ENCODE results near the gene ABCC5.
A peak's percentile ranks its signal among the peaks of the same experiment; 100 is the strongest.

ABCC5 gene

DNA sequence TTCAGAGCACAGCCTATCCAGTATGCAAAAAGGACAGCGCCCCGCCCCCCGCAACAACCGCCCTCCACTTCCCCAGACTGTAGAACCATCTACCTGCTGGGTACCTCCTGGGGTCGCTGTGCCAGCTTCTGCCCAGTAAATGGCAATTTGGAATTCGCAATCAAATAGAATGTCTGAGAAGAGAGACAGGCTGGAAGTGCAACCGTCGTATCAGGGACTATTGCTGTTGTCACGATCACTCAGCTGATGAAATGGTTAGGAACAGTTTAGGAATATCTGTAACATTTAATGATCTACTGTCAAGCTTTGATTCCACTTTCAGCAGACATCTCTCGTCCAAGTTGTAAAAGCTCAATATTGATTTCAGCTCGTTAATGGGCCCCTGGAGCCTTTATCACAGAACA, 119.7 kb downstream of the ABCC5 start:
- no peak overlapping the region for H3K9ac ChIP-seq (ENCODE audit: low read depth, low read length, poor library complexity, severe bottlenecking)
- H3K9me2 ChIP-seq (replicated peaks; ENCODE audit: low read depth, low read length), result no peaks in the 10 kb centered on the region
- H3K27me3 ChIP-seq (ENCODE audit: insufficient read depth, low read length, poor library complexity, severe bottlenecking), result no peaks in the 10 kb centered on the region
- H2AFZ ChIP-seq (ENCODE audit: low read length), result no peak overlapping the region
- H3F3A ChIP-seq (ENCODE audit: low read depth), result no peaks in the 10 kb centered on the region
- H4K20me1 ChIP-seq (ENCODE audit: insufficient read depth, low read length, poor library complexity, severe bottlenecking), result no peaks in the 10 kb centered on the region
- H3K4me1 ChIP-seq (ENCODE audit: insufficient read depth, low read length, poor library complexity, severe bottlenecking), result no peaks in the 10 kb centered on the region
- no peaks in the 10 kb centered on the region for H3K79me2 ChIP-seq (ENCODE audit: insufficient read depth, low read length)
- no peak overlapping the region for H3K4me3 ChIP-seq (ENCODE audit: low read length, poor library complexity, severe bottlenecking)
- H3K4me2 ChIP-seq (ENCODE audit: low read depth, low read length, poor library complexity, severe bottlenecking), result no peak overlapping the region
- H3K36me3 ChIP-seq (ENCODE audit: insufficient read depth, low read length), result no peaks in the 10 kb centered on the region
- TF ChIP-seq, protein P1, sequence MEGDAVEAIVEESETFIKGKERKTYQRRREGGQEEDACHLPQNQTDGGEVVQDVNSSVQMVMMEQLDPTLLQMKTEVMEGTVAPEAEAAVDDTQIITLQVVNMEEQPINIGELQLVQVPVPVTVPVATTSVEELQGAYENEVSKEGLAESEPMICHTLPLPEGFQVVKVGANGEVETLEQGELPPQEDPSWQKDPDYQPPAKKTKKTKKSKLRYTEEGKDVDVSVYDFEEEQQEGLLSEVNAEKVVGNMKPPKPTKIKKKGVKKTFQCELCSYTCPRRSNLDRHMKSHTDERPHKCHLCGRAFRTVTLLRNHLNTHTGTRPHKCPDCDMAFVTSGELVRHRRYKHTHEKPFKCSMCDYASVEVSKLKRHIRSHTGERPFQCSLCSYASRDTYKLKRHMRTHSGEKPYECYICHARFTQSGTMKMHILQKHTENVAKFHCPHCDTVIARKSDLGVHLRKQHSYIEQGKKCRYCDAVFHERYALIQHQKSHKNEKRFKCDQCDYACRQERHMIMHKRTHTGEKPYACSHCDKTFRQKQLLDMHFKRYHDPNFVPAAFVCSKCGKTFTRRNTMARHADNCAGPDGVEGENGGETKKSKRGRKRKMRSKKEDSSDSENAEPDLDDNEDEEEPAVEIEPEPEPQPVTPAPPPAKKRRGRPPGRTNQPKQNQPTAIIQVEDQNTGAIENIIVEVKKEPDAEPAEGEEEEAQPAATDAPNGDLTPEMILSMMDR (conservative IDR thresholded peaks at IDR 0.05; ENCODE audit: low read length), result peak; percentile 29; the same call in 1 of the 2 replicates
- no peak for TF ChIP-seq EZH2phosphoT487 (IDR thresholded peaks at IDR 0.05; ENCODE audit: borderline replicate concordance)
- no peaks in the 10 kb centered on the region for H3K9me3 ChIP-seq (ENCODE audit: insufficient read depth, low read depth, low read length)

DNA sequence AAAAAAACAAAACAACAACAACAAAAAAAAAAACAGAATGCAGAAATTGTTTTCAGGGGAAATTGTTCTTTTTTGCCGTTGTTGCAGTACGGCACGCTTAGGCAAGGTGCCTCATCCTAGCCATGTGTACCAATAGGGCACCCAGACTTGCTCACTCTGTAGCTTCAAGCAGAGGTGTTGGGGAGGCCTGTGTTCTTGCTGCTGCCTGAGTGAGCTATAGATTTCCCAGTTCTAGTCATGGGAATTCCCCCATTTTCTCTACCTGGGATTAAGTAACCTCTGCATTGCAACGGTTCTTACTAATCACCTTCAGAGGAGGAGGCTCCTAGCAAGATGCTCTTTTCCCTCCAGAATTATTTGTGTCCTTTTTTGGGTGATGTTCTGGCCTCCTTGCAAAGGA, 120.1 kb downstream of the ABCC5 start:
- no peak overlapping the region for H3K4me2 ChIP-seq (ENCODE audit: low read depth, low read length, poor library complexity, severe bottlenecking)
- H2AFZ ChIP-seq (ENCODE audit: low read length), result no peak overlapping the region

DNA sequence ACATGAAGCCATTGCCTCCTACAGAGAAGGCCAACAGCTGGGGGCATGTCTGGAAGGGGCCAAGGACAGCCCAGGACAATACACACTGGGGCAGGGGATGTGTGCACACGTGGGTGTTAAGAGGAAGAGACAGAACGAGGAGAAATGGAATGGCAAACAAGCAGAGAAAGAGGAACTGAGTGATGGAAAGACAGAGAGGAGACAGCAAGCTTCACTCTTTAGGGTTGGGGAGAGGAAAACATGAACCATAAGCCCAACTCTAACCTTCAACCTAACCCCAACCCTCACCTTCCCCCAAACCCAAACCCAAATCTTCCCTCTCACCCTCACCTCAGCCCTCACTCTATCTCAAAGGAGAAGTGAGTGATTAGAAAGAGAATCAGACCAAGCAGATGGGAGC, 121.1 kb downstream of the ABCC5 start:
- TF ChIP-seq, protein P1 (conservative IDR thresholded peaks at IDR 0.05; ENCODE audit: low read length), result no peak
- TF ChIP-seq EZH2phosphoT487 (IDR thresholded peaks at IDR 0.05; ENCODE audit: borderline replicate concordance), result no peak
- Histone ChIP-seq H3K36me3 (ENCODE audit: insufficient read depth, low read length) (no peaks in the 10 kb centered on the region), H3K27me3 (ENCODE audit: insufficient read depth, low read length, poor library complexity, severe bottlenecking) (no peaks in the 10 kb centered on the region), H3K4me3 (ENCODE audit: low read length, poor library complexity, severe bottlenecking) (no peak overlapping the region), H3K9me2 (replicated peaks; ENCODE audit: low read depth, low read length) (no peaks in the 10 kb centered on the region), H3K9ac (ENCODE audit: low read depth, low read length, poor library complexity, severe bottlenecking) (no peak overlapping the region), H3K4me1 (ENCODE audit: insufficient read depth, low read length, poor library complexity, severe bottlenecking) (no peaks in the 10 kb centered on the region), H4K20me1 (ENCODE audit: insufficient read depth, low read length, poor library complexity, severe bottlenecking) (no peaks in the 10 kb centered on the region), H3K9me3 (ENCODE audit: insufficient read depth, low read depth, low read length) (no peaks in the 10 kb centered on the region), H3F3A (ENCODE audit: low read depth) (no peaks in the 10 kb centered on the region), H3K4me2 (ENCODE audit: low read depth, low read length, poor library complexity, severe bottlenecking) (no peak overlapping the region), H2AFZ (ENCODE audit: low read length) (no peak overlapping the region), H3K79me2 (ENCODE audit: insufficient read depth, low read length) (no peaks in the 10 kb centered on the region)

More for the DNA sequence above, 120.1 kb downstream of the ABCC5 start:
- H3K9ac ChIP-seq (ENCODE audit: low read depth, low read length, poor library complexity, severe bottlenecking), result no peak overlapping the region
- no peak for TF ChIP-seq EZH2phosphoT487 (IDR thresholded peaks at IDR 0.05; ENCODE audit: borderline replicate concordance)
- H3K9me3 ChIP-seq (ENCODE audit: insufficient read depth, low read depth, low read length), result no peaks in the 10 kb centered on the region
- H3K4me3 ChIP-seq (ENCODE audit: low read length, poor library complexity, severe bottlenecking), result no peak overlapping the region
- H3K9me2 ChIP-seq (replicated peaks; ENCODE audit: low read depth, low read length), result no peaks in the 10 kb centered on the region
- no peaks in the 10 kb centered on the region for H3K4me1 ChIP-seq (ENCODE audit: insufficient read depth, low read length, poor library complexity, severe bottlenecking)
- H3F3A ChIP-seq (ENCODE audit: low read depth), result no peaks in the 10 kb centered on the region
- no peaks in the 10 kb centered on the region for H3K79me2 ChIP-seq (ENCODE audit: insufficient read depth, low read length)
- no peaks in the 10 kb centered on the region for H3K27me3 ChIP-seq (ENCODE audit: insufficient read depth, low read length, poor library complexity, severe bottlenecking)
- no peaks in the 10 kb centered on the region for H3K36me3 ChIP-seq (ENCODE audit: insufficient read depth, low read length)
- H4K20me1 ChIP-seq (ENCODE audit: insufficient read depth, low read length, poor library complexity, severe bottlenecking), result no peaks in the 10 kb centered on the region

DNA sequence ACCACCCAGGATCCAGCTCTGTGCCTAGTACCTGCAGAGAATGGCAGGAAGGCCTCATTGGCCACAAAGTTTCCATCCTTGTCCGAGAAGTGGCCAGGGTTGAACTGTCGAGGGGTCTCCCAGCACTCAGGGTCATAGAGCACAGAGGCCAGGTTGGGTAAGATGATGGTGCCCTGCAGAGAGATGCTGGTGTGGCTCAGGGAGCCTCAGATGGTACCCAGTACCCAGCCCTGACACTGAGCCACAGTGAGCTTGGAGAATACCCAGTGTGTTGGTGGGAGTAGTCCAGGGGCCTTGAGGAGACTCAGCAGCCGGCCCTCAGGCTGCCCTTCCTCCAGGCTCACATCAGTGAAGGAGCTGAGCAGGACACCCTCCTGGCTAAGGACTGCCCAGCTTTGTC, 121.5 kb downstream of the ABCC5 start:
- no peak overlapping the region for H3K9ac ChIP-seq (ENCODE audit: low read depth, low read length, poor library complexity, severe bottlenecking)
- no peaks in the 10 kb centered on the region for H3K79me2 ChIP-seq (ENCODE audit: insufficient read depth, low read length)
- no peaks in the 10 kb centered on the region for H3F3A ChIP-seq (ENCODE audit: low read depth)
- H4K20me1 ChIP-seq (ENCODE audit: insufficient read depth, low read length, poor library complexity, severe bottlenecking), result no peaks in the 10 kb centered on the region
- no peaks in the 10 kb centered on the region for H3K4me1 ChIP-seq (ENCODE audit: insufficient read depth, low read length, poor library complexity, severe bottlenecking)
- no peaks in the 10 kb centered on the region for H3K9me3 ChIP-seq (ENCODE audit: insufficient read depth, low read depth, low read length)
- no peaks in the 10 kb centered on the region for H3K36me3 ChIP-seq (ENCODE audit: insufficient read depth, low read length)
- no peaks in the 10 kb centered on the region for H3K9me2 ChIP-seq (replicated peaks; ENCODE audit: low read depth, low read length)
- H3K27me3 ChIP-seq (ENCODE audit: insufficient read depth, low read length, poor library complexity, severe bottlenecking), result no peaks in the 10 kb centered on the region
- TF ChIP-seq EZH2phosphoT487 (IDR thresholded peaks at IDR 0.05; ENCODE audit: borderline replicate concordance), result no peak
- TF ChIP-seq, protein P1 (conservative IDR thresholded peaks at IDR 0.05; ENCODE audit: low read length), result no peak
- H2AFZ ChIP-seq (ENCODE audit: low read length), result no peak overlapping the region
- no peak overlapping the region for H3K4me3 ChIP-seq (ENCODE audit: low read length, poor library complexity, severe bottlenecking)
- no peak overlapping the region for H3K4me2 ChIP-seq (ENCODE audit: low read depth, low read length, poor library complexity, severe bottlenecking)

All from Loucy (cell line).